Adrenal gland (tissue), 5 donors: ENCODE results near the gene HS2ST1.

ENCODE experiments used
- POLR2A ChIP-seq, 2 donors: fragments of 450-650 bp; IDR thresholded peaks; one replicate each; pipeline ENCODE4 v1.6.1; 2017; ENCODE audit warnings: antibody characterized with exemption in 2 of 2, mild to moderate bottlenecking in 2 of 2, moderate library complexity in 1 of 2
- TF ChIP-seq, protein P1 (sequence below), 6 experiments: fragments of 450-650 bp in 4 of 6; fragments of 200-600 bp in 2 of 6; sonication (generic) in 1 of 6; IDR thresholded peaks; 1 replicate in 5 of 6; 2 replicates in 1 of 6; pipeline versions ENCODE4 v1.5.1 to v1.8.0; 2016 to 2021; ENCODE audit warnings: antibody characterized with exemption in 6 of 6, mild to moderate bottlenecking in 2 of 6, moderate library complexity in 1 of 6
- donor health status: DM: no; HTN: no; CAD: no.

- TF ChIP-seq POLR2A (IDR thresholded peaks at IDR 0.05) = no peak
- TF ChIP-seq, protein P1, sequence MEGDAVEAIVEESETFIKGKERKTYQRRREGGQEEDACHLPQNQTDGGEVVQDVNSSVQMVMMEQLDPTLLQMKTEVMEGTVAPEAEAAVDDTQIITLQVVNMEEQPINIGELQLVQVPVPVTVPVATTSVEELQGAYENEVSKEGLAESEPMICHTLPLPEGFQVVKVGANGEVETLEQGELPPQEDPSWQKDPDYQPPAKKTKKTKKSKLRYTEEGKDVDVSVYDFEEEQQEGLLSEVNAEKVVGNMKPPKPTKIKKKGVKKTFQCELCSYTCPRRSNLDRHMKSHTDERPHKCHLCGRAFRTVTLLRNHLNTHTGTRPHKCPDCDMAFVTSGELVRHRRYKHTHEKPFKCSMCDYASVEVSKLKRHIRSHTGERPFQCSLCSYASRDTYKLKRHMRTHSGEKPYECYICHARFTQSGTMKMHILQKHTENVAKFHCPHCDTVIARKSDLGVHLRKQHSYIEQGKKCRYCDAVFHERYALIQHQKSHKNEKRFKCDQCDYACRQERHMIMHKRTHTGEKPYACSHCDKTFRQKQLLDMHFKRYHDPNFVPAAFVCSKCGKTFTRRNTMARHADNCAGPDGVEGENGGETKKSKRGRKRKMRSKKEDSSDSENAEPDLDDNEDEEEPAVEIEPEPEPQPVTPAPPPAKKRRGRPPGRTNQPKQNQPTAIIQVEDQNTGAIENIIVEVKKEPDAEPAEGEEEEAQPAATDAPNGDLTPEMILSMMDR (IDR thresholded peaks at IDR 0.05) = no peak
Measured at GRCh38 chr1:87045761-87046304, 131.4 kb downstream of the HS2ST1 start.
